ENCODE results near the gene LUC7L3.
"Not testable (repeated sequence)": the region's sequence is repeated elsewhere in the genome, so short reads cannot be mapped to it uniquely, and the experiment has no call there.

LUC7L3 gene, protein sequence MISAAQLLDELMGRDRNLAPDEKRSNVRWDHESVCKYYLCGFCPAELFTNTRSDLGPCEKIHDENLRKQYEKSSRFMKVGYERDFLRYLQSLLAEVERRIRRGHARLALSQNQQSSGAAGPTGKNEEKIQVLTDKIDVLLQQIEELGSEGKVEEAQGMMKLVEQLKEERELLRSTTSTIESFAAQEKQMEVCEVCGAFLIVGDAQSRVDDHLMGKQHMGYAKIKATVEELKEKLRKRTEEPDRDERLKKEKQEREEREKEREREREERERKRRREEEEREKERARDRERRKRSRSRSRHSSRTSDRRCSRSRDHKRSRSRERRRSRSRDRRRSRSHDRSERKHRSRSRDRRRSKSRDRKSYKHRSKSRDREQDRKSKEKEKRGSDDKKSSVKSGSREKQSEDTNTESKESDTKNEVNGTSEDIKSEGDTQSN

DNA sequence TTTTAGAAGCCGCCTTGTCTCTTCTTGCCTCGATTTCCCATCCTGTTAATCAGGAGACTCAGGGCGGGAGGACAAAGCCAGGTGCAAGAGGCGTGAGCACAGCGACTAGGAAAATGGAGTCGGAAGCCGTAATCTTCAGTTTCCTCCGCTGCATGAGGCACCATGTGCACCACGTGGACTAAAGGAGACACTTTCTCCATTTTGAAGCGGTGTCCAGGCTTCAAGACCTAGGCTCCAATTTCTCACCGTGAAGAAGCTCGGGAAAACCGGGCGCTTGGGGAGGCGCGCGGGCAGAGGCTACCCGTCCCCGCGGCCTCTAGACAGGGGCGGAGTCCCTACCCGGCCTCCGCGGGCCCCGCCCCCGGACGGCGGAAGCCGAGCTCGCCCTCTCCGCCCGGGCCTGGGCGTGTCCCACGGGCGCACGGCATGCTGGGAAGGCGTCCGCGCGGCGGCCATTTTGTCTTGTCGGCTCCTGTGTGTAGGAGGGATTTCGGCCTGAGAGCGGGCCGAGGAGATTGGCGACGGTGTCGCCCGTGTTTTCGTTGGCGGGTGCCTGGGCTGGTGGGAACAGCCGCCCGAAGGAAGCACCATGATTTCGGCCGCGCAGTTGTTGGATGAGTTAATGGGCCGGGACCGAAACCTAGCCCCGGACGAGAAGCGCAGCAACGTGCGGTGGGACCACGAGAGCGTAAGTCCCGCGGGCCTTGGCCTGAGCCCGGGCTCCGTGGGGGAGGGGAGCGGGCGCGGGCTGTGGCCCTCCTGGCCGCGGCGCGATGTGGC is at the start of gene LUC7L3:
Gene LUC7L3 (plus strand): TSS at position 460 of the 780 bp plus-strand sequence. CDS start 130 bp downstream, at position 590.
- no peak for FAIRE-seq

DNA sequence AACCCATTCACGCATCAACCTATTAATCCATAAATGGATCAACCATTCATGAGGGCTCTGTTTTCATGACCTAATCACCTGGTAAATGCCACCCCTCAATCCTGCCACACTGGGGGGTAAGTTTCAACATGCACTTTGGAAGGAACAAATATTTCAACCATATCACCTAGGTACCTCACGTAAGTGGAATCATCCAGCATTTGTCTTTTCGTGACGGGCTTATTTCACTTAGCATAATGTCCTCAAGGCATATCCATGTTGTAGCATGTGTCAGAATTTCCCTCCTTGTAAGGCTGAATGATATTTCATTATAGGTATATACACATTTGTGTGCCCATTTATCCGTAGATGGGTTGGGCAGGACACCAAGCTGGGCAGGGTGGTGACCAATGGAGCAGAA is 47.3 kb upstream of the LUC7L3 start:
- no peak for FAIRE-seq

DNA sequence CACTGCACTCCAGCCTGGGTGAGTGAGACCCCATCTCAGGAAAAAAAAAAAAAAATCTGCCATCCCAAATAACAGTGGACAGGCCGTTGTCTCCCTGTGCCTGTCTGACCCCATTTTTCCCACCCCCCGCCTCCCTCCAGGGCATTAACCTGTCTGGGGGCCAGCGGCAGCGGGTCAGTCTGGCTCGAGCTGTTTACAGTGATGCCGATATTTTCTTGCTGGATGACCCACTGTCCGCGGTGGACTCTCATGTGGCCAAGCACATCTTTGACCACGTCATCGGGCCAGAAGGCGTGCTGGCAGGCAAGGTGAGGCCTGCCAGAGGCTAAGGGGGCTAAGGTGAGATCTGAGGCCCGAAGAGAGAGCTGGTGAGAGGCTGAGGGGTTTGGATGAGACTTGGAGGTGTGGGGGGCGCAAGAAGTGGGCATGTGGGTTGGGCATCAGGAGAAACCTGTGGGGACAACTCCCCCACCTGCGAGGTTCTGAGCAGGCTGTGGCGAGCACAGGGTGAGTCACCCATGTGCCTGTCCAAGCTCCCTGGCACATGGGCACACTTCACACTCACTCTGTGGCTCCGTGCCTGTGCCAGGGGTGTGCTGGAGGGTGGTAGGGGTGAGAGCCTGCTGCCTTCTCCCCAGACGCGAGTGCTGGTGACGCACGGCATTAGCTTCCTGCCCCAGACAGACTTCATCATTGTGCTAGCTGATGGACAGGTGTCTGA is 46.4 kb upstream of the LUC7L3 start:
- no peak for FAIRE-seq

DNA sequence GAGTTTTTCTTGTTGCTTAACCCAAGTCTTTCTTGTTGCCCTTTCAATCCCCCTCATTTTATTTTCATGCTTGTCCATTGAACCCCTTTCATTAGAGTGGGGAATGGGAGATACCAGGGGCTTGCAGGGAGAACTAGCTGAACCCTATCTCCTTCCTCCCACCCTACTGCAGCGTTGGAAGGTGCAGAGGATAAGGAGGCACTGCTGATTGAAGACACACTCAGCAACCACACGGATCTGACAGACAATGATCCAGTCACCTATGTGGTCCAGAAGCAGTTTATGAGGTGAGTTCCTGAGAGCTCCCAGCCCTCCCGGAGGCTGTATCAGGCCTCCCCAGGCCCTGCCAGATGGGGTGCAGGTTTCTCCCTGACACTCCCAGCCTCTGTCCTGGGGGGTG is 44.2 kb upstream of the LUC7L3 start:
- FAIRE-seq: no peak

DNA sequence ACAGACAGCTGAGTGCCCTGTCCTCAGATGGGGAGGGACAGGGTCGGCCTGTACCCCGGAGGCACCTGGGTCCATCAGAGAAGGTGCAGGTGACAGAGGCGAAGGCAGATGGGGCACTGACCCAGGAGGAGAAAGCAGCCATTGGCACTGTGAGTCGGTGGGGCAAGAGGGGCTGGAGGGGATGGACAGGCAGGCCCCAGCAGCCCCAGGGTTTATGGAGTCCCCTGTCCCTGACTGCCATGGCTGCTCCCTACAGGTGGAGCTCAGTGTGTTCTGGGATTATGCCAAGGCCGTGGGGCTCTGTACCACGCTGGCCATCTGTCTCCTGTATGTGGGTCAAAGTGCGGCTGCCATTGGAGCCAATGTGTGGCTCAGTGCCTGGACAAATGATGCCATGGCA is 43.8 kb upstream of the LUC7L3 start:
- FAIRE-seq: no peak

DNA sequence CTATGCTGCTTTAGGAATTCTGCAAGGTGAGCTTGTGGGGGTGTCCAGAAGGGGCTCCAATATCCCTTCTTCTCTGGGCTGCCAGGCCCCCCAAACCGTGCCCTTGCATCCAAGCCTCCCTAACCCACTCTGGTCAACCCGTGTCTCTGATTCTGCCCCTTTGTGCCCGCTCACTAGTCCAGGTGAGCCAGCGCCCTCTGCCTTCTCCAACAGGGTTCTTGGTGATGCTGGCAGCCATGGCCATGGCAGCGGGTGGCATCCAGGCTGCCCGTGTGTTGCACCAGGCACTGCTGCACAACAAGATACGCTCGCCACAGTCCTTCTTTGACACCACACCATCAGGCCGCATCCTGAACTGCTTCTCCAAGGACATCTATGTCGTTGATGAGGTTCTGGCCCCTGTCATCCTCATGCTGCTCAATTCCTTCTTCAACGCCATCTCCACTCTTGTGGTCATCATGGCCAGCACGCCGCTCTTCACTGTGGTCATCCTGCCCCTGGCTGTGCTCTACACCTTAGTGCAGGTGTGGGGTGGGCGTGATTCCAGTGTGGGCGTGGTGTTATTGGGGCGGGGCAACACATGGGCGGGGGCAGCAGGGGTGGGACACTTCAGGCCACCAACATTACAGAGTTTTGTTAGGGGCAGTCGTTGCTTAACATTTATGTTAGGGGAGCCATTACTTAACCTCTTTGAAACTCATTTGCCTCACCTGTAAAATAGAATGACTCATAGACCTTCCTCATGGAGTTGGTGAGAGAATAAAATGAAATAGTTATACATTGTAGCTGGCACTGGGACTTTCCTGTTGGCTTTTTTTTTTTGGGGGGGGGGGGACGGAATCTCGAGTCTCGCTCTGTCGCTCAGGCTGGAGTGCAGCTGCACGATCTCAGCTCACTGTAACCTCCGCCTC is 43.1 kb upstream of the LUC7L3 start:
- FAIRE-seq: no peak

DNA sequence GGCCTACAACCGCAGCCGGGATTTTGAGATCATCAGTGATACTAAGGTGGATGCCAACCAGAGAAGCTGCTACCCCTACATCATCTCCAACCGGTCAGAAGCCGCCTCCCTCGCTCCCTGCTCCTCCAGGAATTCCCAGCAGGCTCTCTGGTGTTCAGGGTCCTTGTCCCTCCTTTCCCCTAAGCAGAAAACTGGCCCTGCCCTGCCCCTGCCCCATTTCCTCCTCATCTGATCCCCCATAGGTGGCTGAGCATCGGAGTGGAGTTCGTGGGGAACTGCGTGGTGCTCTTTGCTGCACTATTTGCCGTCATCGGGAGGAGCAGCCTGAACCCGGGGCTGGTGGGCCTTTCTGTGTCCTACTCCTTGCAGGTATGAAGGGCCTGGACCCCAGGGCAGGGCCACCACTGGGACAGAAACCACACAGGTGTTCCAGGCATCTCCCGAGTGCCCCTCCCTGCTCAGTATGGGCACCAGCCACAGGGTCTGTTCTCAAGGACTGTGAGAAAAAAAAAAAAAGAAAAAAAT is 41.5 kb upstream of the LUC7L3 start:
- FAIRE-seq: no peak

DNA sequence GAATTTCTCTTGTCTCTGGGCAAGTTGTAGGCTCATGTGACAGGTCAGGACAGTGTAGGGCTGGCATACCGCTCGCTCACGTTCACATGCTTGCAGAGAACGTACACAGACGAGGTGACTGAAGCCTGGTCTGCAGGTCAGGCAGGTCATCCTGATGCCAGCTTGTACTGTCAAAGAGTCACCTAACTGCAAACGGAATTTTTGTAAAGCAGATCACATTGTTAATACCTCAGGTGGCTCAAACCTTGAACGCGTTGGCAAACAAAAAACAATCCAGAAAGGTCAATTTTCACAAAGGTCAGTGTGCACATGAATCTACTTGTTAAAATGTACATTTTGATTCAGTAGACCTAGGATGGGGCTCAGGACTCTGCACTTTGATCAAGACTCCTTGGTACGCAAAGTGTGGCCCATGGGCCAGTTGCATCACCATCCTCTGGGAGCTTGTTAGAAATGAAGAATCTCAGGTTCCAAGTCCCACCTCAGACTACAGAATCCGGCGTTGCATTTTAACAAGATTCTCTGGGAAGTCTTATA is 40.3 kb upstream of the LUC7L3 start:
- FAIRE-seq: no peak

DNA sequence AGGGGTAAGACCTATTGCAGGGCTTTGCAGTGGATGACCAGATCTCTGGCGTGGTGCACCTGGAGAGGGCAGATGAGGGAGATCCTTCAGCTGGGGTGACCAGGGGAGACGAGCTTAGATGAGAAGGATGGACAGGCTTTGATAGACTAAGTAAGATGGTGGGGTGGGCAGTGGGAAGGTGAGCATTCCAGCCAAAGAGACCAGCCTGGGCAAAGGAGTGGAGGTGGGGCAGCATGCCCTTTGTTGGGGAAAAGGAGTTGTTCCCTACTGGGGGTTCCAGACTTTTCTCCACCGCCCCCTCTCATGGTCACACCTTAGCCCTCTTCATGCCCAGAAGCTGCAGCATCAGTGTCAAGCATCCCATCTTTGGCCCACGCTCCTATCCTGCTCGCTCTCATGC is 39.3 kb upstream of the LUC7L3 start:
- no peak for FAIRE-seq

DNA sequence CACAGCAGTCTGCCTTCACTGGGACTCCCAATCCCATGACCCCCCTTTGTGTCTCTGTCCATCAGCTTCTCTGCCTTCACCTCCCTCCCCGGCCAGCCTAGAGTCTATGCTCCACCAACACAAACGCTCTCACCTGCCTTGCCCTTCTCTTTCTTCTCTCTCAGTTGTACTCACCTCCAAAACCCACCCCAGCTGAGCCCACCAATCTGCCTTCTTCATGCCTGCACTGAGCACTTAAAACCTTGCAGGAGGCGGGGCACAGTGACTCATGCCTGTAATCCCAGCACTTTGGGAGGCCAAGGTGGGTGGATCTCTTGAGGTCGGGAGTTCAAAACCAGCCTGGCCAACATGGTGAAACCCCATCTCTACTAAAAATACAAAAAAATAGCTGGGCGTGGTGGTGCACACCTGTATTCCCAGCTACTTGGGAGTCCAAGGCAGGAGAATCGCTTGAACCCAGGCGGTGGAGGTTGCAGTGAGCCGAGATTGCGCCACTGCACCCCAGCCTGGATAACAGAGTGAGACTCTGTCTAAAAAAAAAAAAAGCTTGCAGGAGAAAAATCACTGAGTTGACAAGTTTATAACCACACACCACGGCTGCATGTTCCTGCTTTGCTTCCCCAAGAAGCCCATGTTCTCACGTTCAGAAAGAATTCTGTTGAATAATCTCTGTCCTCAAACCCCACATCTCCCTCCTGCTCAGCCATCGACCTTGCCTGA is 38.7 kb upstream of the LUC7L3 start:
- not testable (repeated sequence) for FAIRE-seq

DNA sequence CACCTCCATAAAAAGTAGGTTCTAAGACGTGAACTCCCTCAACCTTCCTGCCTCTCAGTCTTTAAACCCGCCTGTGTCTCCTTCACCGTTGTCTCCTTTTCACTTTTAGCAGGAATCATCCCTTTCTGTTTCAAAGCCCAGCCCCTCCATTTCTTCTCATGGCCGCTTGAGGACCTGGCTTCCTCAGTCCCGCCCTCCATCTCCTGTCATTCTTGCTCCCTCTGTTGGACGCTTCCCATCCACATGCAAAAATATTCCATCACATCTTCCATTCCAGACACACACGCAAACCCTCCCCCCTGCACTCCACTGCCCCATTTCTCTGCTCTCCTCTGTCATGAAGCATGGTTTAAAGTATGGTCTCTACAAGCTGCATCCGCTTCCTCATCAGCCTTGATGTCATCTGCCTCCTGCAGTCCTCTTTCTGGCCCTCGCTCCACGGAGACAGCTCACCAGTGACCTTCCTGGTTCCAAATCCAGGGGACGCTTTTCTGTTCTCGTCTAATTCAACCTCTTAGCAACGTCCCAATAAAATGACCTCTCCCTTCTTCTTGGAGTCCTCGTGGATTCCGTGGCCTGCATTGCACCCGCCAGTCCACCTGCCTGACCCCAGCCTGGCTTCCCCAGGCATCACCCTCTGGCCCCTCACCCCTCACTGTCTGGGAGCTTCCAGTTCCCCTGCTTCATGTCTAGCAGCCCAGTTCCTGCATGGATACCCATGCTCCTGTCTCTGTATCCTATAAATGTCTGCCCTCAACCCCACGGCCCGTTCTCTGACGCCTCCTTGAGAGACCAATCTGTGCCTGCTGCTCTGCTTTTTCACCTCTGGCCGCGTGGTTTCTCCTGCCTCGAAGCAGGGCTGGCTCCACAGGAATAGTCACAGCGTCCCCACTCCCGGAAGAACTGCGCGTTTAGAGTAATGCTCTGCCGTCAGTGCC is 37.9 kb upstream of the LUC7L3 start:
- FAIRE-seq: no peak

DNA sequence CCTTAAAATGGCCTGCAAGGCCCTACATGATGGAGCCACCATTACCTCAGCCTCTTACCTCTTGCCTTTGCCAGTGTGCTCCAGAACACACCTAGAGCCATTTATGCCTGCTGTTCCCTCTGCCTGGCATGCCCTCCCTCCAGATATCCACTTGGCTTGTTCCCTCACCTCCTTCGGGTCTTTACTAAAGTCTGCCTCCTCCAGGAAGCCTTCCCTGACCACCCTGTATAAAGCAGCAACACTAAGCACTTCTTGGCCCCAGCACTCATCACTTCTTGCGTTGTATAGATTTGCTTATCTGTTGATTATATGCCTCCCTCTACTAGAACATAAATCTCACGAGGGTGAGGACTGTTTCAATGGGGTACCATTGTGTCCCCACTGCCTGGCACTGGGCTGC is 37.0 kb upstream of the LUC7L3 start:
- FAIRE-seq: no peak

DNA sequence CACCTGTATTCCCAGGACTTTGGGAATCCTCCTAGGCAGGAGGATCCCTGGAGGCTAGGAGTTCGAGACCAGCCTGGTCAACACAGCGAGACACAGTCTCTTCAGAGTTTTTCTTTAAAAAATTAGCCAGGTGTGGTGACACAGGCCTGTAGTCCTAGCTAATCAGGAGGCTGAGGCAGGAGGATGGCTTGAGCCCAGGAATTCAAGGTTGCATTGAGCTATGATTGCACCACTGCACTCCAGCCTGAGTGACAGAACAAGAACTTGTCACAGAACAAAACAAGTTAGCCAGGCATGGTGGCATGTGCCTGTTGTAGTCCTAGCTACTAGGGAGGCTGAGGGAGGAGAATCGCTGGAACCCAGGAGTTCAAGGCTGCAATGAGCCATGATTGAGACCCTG is 36.5 kb upstream of the LUC7L3 start:
- no peak for FAIRE-seq

DNA sequence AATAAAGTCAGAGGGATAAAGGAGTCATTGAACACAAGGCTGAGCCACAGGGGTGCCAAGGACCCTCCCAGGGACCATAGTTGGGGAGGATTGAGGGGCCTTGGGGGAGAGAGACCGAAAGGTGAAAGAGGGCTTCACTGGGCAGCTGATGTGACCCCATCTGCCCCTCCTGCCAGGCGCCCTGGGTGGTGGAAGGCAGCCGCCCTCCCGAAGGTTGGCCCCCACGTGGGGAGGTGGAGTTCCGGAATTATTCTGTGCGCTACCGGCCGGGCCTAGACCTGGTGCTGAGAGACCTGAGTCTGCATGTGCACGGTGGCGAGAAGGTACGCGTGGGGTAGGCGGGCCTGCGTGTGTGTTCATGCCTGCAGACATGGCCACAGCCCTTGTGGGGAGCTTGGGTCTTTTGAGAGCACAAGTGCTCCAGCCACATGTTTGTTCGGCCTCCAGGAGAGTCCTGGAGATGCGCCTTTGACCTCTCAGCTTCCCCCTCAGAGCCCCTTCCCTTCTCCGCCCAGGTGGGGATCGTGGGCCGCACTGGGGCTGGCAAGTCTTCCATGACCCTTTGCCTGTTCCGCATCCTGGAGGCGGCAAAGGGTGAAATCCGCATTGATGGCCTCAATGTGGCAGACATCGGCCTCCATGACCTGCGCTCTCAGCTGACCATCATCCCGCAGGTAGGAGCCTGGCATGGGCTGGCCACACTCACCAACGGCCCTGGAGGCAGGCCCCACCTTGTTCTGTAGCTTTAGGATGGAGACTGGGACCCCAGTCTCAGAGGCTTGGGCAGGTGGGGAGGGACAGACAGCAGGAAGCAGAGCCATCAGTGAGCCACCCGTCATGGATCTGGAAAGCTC is 35.7 kb upstream of the LUC7L3 start:
- no peak for FAIRE-seq

DNA sequence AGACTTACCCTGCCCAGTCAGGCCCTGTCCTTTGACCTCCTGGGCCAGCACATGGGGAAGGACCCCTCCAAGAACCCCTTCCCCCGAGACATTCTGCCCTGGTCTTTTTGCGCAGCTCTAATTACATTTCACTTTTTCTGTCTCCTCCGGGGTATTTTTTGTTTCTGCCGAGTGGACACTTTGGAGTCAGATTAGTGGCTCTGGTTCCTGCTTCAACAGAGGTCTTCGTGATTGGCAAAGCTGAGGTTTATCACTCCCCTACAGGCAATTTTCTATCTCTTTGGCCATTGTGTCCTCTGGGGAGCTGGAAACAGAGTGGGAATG is 35.2 kb upstream of the LUC7L3 start:
- no peak for FAIRE-seq

DNA sequence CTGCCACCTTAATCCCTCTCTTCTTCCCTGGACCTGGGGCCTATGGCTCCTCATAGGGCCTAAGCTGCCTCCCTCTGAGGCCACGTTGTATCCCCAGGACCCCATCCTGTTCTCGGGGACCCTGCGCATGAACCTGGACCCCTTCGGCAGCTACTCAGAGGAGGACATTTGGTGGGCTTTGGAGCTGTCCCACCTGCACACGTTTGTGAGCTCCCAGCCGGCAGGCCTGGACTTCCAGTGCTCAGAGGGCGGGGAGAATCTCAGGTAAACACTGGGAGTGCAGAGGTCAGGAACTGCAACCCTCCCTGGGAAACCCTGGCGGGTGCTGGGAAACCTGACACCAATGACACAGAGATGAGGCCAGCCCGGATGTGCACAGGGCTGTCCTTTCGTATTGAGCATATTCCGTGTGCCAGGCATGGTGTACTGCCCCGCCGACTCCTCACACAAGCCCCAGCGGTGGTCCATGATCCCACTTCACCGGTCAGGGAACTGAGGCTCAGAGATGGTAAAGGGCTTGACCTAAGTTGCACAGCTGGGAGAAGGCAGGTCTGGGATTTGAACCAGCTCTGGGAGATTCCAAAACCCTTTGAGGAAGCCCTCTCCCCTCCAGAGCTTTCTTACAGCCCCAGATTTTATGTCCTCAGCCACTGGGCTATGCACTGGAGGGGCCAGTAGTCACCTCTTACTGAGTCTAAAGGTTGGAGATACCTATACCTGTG is 34.6 kb upstream of the LUC7L3 start:
- no peak for FAIRE-seq

DNA sequence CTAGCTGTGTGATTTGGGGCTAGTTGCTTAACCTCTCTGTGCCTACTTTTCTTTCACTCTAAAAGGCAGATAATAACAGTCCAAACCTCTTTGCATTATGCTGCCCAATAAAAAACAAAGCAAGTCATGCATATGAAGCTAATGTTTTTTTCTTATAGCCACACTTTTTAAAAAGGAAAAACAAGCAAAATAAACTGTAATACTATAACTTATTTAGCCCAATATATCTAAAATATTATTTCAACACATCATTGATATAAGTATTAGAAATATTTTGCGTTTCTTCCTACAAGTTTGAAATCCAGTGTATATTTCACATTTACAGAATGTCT is 34.1 kb upstream of the LUC7L3 start:
- no peak for FAIRE-seq

DNA sequence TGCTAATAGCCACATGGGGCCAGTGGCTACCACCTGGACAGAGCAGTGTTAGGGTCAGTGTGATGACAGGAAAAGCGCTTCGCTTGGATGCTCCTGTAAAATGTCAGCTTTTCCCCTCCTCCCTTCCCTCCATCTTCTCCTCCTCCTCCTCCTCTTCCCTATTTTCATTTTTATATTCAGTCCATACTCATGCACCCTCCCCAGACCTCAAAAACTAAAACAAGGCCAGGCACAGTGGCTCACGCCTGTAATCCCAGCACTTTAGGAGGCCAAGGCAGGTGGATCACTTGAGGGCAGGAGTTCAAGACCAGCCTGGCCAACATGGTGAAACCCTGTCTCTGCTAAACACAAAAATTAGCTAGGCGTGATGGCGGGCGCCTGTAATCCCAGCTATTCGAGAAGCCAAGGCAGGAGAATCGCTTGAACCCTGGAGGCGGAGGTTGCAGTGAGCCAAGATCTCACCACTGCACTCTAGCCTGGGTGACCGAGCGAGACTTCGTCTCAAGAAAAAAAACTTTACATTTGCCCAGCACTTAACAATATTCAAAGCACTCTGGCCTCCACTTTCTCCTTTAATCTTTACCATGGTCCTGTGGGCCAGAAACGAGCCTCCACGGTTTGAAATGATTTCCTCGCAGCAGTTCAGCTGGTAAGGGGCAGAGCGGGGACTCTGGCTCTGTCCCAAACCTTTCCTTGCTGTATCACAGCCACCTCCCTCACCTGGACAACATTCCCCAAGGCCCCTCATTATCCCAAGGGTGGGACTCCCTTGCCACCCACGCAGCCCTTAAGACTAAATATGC is 33.5 kb upstream of the LUC7L3 start:
- no peak for FAIRE-seq

All from endometrium (tissue), 2 donors.